Measurements from ENCODE around the gene NRIP2. TPM values are rescaled to one million over a fixed set of nuclear protein-coding genes. Genes with fewer than 3 reads are reported as not detected.

Gene NRIP2
- total RNA-seq, 2 experiments from 2014 or later = not detected

DNA sequence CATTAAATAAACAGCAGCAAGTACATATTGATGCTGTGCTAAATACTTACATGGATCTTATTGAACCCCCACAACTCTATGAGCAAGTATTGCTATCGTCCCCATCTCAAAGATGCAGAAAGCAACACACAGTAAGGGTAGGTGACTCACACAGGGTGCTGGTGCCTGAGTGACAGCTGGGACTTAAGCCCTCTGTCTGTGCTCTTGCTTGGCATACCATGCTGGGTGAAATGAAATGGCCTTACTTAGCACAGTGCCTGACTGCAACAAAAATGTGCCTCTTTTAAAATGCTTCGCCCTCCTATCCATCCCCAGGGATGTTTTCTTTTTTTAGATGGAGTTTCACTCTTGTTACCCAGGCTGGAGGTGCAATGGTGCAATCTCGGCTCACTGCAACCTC, 21.2 kb upstream of the NRIP2 start:
- ChIA-PET POLR2A (no interaction called here), CTCF (no interaction called here)
- Mint-ChIP-seq H3K4me3 (no peak overlapping the region), H3K9me3 (no peaks in the 10 kb centered on the region), H3K4me1 (ENCODE audit: low read depth) (no peaks in the 10 kb centered on the region), H3K36me3 (ENCODE audit: low read depth) (peaks cover 15% of the 10 kb centered on the region), H3K27me3 (no peaks in the 10 kb centered on the region), H3K27ac (no peak overlapping the region)
- intact Hi-C loops (cut with DNase I, micrococcal nuclease) = loop anchor here in 1 of 2 experiments (10.0 kb wide), 1 partner anchor 419 kb away; no protein-coding TSS in a partner anchor
- Histone ChIP-seq H3K27ac (ENCODE audit: low read depth in 1 of 2, low read length in 2 of 2) (no peak overlapping the region), H3K36me3 (ENCODE audit: insufficient read depth, low read length) (peaks cover 23% of the 10 kb centered on the region), H3K9me3 (ENCODE audit: control insufficient read depth in 1 of 2, insufficient read depth in 1 of 2, low read length in 2 of 2) (no peaks in the 10 kb centered on the region), H3K4me1 (ENCODE audit: insufficient read depth, low read length) (peaks cover 2% of the 10 kb centered on the region), H3K27me3 (ENCODE audit: control insufficient read depth in 1 of 2, insufficient read depth in 2 of 2, low read length in 2 of 2) (no peaks in the 10 kb centered on the region), H3K4me3 (ENCODE audit: low read length) (no peak overlapping the region)
- DNase-seq (no peak), ATAC-seq (ENCODE audit: poor library complexity) (no peak)
- TF ChIP-seq, protein P1, sequence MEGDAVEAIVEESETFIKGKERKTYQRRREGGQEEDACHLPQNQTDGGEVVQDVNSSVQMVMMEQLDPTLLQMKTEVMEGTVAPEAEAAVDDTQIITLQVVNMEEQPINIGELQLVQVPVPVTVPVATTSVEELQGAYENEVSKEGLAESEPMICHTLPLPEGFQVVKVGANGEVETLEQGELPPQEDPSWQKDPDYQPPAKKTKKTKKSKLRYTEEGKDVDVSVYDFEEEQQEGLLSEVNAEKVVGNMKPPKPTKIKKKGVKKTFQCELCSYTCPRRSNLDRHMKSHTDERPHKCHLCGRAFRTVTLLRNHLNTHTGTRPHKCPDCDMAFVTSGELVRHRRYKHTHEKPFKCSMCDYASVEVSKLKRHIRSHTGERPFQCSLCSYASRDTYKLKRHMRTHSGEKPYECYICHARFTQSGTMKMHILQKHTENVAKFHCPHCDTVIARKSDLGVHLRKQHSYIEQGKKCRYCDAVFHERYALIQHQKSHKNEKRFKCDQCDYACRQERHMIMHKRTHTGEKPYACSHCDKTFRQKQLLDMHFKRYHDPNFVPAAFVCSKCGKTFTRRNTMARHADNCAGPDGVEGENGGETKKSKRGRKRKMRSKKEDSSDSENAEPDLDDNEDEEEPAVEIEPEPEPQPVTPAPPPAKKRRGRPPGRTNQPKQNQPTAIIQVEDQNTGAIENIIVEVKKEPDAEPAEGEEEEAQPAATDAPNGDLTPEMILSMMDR (IDR thresholded peaks at IDR 0.05) = no peak

DNA sequence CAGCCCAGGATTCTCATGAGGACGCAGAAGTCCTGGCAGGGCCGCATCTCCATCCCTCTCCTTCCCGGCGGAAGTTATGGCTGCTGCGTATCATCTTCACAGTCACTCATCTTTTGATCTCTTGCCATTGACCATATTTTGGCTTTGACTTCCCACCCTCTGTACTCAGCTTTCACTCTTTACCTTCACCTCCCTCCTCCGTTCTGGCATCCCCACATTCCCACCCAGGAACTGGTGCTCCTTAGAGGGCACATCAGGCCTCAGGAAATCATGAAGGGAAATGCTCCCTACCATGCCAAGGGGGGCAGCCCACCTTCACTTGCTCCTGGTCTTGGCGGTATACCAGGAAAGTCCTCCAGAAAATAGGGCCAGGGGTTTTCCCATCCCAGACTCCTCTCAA, 20.7 kb upstream of the NRIP2 start:
- ChIA-PET CTCF (no interaction called here), POLR2A (no interaction called here)
- Histone ChIP-seq H3K4me1 (ENCODE audit: insufficient read depth, low read length) (peaks cover 2% of the 10 kb centered on the region), H3K36me3 (ENCODE audit: insufficient read depth, low read length) (peaks cover 23% of the 10 kb centered on the region), H3K27ac (ENCODE audit: low read depth in 1 of 2, low read length in 2 of 2) (no peak overlapping the region), H3K4me3 (ENCODE audit: low read length) (no peak overlapping the region), H3K9me3 (ENCODE audit: control insufficient read depth in 1 of 2, insufficient read depth in 1 of 2, low read length in 2 of 2) (no peaks in the 10 kb centered on the region), H3K27me3 (ENCODE audit: control insufficient read depth in 1 of 2, insufficient read depth in 2 of 2, low read length in 2 of 2) (no peaks in the 10 kb centered on the region)
- TF ChIP-seq, protein P1 (IDR thresholded peaks at IDR 0.05) = no peak
- DNase-seq = no peak
- ATAC-seq (ENCODE audit: poor library complexity) = no peak
- Mint-ChIP-seq H3K36me3 (ENCODE audit: low read depth) (peaks cover 15% of the 10 kb centered on the region), H3K27me3 (no peaks in the 10 kb centered on the region), H3K9me3 (no peaks in the 10 kb centered on the region), H3K4me3 (no peak overlapping the region), H3K27ac (no peak overlapping the region), H3K4me1 (ENCODE audit: low read depth) (no peaks in the 10 kb centered on the region)
- intact Hi-C loops (cut with DNase I, micrococcal nuclease) = loop anchor here in 1 of 2 experiments (10.0 kb wide), 1 partner anchor 419 kb away; no protein-coding TSS in a partner anchor

DNA sequence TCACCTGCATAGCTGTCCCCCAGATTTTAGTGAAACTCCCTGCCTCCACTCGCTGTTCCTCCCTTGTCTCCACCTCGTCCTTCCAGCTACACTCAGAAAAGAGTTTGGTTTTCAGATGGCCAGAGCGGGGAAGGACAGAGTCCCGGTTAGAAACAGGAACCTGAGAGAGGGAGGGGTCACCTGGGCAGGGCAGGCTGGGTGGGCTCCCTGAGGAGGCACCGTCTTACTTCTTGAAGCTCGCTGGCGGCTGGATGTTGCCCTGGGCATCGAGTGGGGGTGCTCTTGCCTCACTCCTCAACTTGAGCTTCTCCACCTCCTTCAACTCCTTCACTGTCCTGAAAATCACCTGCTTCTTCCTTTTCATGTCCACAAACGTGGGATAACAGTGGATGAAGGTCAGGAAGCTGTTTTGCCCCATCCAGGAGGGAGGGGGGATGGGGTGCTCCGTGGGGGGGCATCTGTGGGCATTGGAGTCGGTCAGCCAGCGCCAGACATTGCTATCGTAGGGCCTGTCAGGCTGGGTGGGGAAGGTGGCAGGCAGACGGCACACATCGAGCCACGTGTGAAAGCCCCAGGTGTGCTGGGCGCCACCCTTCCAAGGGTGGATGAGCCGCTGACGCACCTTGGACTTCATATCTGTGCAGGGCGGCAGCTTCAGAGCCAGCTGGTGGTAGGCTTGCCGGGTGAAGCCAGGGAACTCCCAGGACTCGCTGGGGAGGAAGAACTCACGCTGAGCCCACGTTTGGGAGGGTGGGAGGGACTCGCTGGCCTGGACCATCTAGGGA, 20.0 kb upstream of the NRIP2 start:
- POLR2A ChIA-PET = no interaction called here
- H3K9me3 Mint-ChIP-seq = no peaks in the 10 kb centered on the region
- H3K4me1 Mint-ChIP-seq (ENCODE audit: low read depth) = no peaks in the 10 kb centered on the region
- Histone ChIP-seq H3K4me3 (ENCODE audit: low read length) (no peak overlapping the region), H3K4me1 (ENCODE audit: insufficient read depth, low read length) (peaks cover 2% of the 10 kb centered on the region), H3K36me3 (ENCODE audit: insufficient read depth, low read length) (peaks cover 23% of the 10 kb centered on the region), H3K27ac (ENCODE audit: low read depth in 1 of 2, low read length in 2 of 2) (no peak overlapping the region), H3K9me3 (ENCODE audit: control insufficient read depth in 1 of 2, insufficient read depth in 1 of 2, low read length in 2 of 2) (no peaks in the 10 kb centered on the region), H3K27me3 (ENCODE audit: control insufficient read depth in 1 of 2, insufficient read depth in 2 of 2, low read length in 2 of 2) (no peaks in the 10 kb centered on the region)
- ATAC-seq (ENCODE audit: poor library complexity) (no peak), DNase-seq (no peak)
- intact Hi-C loops (cut with DNase I, micrococcal nuclease) = loop anchor here (5.0 to 10.0 kb wide), 3 partner anchors 87 to 420 kb away; no protein-coding TSS in a partner anchor
- no peaks in the 10 kb centered on the region for H3K27me3 Mint-ChIP-seq
- peaks cover 19% of the 10 kb centered on the region for H3K36me3 Mint-ChIP-seq (ENCODE audit: low read depth)
- H3K27ac Mint-ChIP-seq = no peak overlapping the region
- H3K4me3 Mint-ChIP-seq = no peak overlapping the region
- CTCF ChIA-PET = interaction anchor here (1.8 kb wide), 1 partner anchor 90 kb away, joined by 7 read pairs; no protein-coding TSS in a partner anchor
- TF ChIP-seq, protein P1 (IDR thresholded peaks at IDR 0.05) = no peak
